ENCODE results near the gene PNRC2.
A peak's percentile ranks its signal among the peaks of the same experiment; 100 is the strongest.

DNA sequence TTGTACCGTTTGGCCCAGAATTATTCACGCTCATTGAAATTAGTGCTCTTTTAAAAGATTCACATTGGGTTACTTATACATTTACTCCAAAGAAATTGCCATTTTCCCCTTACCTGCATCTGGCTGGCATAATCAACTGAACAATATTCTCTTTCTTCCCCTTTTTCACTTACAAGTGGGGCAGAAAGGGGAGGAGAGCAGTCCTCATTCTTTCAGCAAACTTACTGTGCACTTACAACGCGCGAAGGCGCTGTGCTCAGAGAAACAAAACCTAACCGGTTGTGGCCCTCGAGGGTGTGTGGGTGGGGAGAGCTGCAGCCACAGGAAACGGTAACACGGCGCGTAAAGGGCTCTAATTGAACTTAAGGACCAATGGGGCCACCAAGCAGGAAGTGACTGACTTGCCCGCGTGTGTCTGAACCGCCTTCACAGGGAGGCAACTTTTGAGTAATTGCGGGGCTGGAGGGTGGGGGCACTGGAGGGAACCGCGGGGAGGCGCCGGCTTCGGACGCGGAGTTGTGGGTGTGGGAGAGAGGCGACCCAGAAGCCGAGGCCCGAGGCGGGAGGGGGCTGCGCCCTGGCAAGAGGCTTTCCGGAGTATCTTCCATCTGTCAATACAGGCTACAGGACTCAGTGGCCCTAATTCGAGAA, 693 bp upstream of the PNRC2 start:
- TF ChIP-seq, protein P1, sequence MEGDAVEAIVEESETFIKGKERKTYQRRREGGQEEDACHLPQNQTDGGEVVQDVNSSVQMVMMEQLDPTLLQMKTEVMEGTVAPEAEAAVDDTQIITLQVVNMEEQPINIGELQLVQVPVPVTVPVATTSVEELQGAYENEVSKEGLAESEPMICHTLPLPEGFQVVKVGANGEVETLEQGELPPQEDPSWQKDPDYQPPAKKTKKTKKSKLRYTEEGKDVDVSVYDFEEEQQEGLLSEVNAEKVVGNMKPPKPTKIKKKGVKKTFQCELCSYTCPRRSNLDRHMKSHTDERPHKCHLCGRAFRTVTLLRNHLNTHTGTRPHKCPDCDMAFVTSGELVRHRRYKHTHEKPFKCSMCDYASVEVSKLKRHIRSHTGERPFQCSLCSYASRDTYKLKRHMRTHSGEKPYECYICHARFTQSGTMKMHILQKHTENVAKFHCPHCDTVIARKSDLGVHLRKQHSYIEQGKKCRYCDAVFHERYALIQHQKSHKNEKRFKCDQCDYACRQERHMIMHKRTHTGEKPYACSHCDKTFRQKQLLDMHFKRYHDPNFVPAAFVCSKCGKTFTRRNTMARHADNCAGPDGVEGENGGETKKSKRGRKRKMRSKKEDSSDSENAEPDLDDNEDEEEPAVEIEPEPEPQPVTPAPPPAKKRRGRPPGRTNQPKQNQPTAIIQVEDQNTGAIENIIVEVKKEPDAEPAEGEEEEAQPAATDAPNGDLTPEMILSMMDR (IDR thresholded peaks at IDR 0.05): peak in 4 of 6 experiments; percentile 26 to 47 (median 31)
- peak in 1 of 4 donors; percentile 17 for TF ChIP-seq POLR2A (IDR thresholded peaks at IDR 0.05)
